ENCODE results near the gene SDR42E1. TPM values are rescaled to one million over a fixed set of nuclear protein-coding genes. Genes with fewer than 3 reads are reported as not detected.

SDR42E1 gene
- total and polyA plus RNA-seq, 2 of the 8 experiments (the other 6 are each of a cell fraction or from before 2014, with no cell fraction given): 0.03 TPM; not detected in 1

DNA sequence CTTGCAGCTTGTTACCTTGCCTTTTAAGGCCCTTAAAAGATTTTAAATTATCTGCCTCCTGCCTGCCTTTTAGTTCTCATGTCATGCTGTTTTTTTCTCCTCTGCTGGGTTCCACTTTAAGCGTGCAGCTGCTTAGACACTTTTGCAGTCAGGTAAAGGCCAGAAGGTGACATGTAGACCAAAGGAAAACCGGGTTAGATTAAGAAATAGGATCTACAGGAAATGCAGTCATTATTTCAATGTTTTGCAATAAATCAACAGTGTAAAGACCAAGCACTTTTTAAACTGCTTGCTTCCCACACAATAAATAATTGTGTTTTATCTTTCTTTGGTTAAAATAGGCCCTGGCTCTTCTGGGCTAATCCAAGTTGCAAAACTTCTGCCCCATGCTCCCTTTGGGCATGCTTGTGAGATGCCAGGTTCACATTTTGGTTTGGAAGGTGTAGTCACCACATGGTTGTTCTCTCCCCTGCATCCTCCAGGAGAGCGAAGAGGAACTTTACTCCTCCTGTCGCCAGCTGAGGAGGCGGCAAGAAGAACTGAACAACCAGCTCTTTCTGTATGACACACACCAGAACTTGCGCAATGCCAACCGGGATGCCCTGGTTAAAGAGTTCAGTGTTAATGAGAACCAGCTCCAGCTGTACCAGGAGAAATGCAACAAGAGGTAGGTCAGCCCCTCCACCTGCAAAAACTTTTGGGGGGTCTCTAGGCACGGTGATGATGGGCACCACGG is 54.9 kb downstream of the SDR42E1 start:
- WGBS, 2 experiments (ENCODE audit: extremely low coverage in 1 of 2, insufficient coverage in 1 of 2, insufficient read length in 1 of 2, insufficient replicate concordance in 2 of 2, low coverage in 1 of 2, low lambda C conversion rate in 2 of 2, missing lambda C conversion rate in 1 of 2): 89% methylated on average over 9 of the region's 9 CpGs; no CpG with 5 or more reads in 1 of the 2 experiments

More for the DNA sequence above, 54.9 kb downstream of the SDR42E1 start:
- no peak overlapping the region for H2BK5ac ChIP-seq (ENCODE audit: low read depth, low read length)
- no peaks in the 10 kb centered on the region for H3K36me3 ChIP-seq (ENCODE audit: control insufficient read depth in 2 of 4, insufficient read depth in 4 of 4, low read length in 3 of 4)
- H2BK12ac ChIP-seq (ENCODE audit: low read depth, low read length): no peak overlapping the region
- H3K23ac ChIP-seq (ENCODE audit: insufficient read length): no peak overlapping the region
- H2BK120ac ChIP-seq (replicated peaks; ENCODE audit: low read depth, low read length): no peak overlapping the region
- H4K5ac ChIP-seq (ENCODE audit: insufficient read length, low read depth, low read length): no peak overlapping the region
- no peaks in the 10 kb centered on the region for H3K79me1 ChIP-seq (ENCODE audit: low read depth, low read length)
- no peaks in the 10 kb centered on the region for H4K20me1 ChIP-seq (replicated peaks in 1 of 2; ENCODE audit: control insufficient read depth in 1 of 2, insufficient read depth in 2 of 2, low read length in 2 of 2)
- H3K4me2 ChIP-seq (ENCODE audit: insufficient read depth in 1 of 2, low read depth in 2 of 2, low read length in 2 of 2): no peak overlapping the region
- no peak overlapping the region for H3K18ac ChIP-seq (ENCODE audit: extremely low read depth, low read length)
- H3K4ac ChIP-seq (replicated peaks; ENCODE audit: insufficient read length, low read depth, low read length): no peak overlapping the region
- no peak overlapping the region for H2BK15ac ChIP-seq (ENCODE audit: low read length)
- FAIRE-seq: no peak
- no peak overlapping the region for H2AFZ ChIP-seq (ENCODE audit: low read length)
- TF ChIP-seq SRF (IDR thresholded peaks at IDR 0.05; ENCODE audit: low read depth, low read length) (no peak), EZH2 (IDR thresholded peaks at IDR 0.05; ENCODE audit: low read depth, low read length, severe bottlenecking) (no peak), CEBPB (IDR thresholded peaks at IDR 0.05; ENCODE audit: low read depth, low read length) (peak; percentile 27; the same call in 1 of the 2 replicates), ASH2L (IDR thresholded peaks at IDR 0.05; ENCODE audit: low read length) (no peak), CREB1 (IDR thresholded peaks at IDR 0.05) (no peak)
- TF ChIP-seq, protein P1, sequence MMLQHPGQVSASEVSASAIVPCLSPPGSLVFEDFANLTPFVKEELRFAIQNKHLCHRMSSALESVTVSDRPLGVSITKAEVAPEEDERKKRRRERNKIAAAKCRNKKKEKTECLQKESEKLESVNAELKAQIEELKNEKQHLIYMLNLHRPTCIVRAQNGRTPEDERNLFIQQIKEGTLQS (IDR thresholded peaks at IDR 0.05; ENCODE audit: insufficient read depth, low read depth, low read length): no peak
- H4K91ac ChIP-seq (replicated peaks; ENCODE audit: insufficient read length, low read length): no peak overlapping the region
- no peak overlapping the region for H2AK5ac ChIP-seq (ENCODE audit: low read depth, low read length)
- H3K4me3 ChIP-seq (ENCODE audit: extremely low read depth in 1 of 4, insufficient read depth in 2 of 4, low read depth in 3 of 4, low read length in 4 of 4): no peak overlapping the region
- H2BK20ac ChIP-seq (ENCODE audit: low read length): no peak overlapping the region
- CTCF ChIA-PET (ENCODE audit: partially characterized antibody): interaction anchor here (1.2 to 1.6 kb wide), 3 partner anchors 15 to 40 kb away, joined by 3 to 7 read pairs (median 3); no protein-coding TSS in a partner anchor
- DNase-seq (ENCODE audit: low read depth in 1 of 2, low spot score in 2 of 2): no peak
- H3K23me2 ChIP-seq (ENCODE audit: low read depth, low read length): no peaks in the 10 kb centered on the region
- no peaks in the 10 kb centered on the region for H3K9me3 ChIP-seq (ENCODE audit: insufficient read depth in 2 of 2, low read depth in 1 of 2, low read length in 1 of 2)
- H3K79me2 ChIP-seq (ENCODE audit: control insufficient read depth in 1 of 2, insufficient read depth in 2 of 2, low read length in 2 of 2): no peaks in the 10 kb centered on the region
- no peak overlapping the region for H3K27ac ChIP-seq (ENCODE audit: low read depth, low read length)
- no peak overlapping the region for H4K8ac ChIP-seq (ENCODE audit: extremely low read depth, insufficient read depth, low read length)
- H3K4me1 ChIP-seq (replicated peaks in 1 of 4; ENCODE audit: control insufficient read depth in 3 of 4, insufficient read depth in 4 of 4, low read length in 3 of 4): no peaks in the 10 kb centered on the region
- POLR2A ChIA-PET (ENCODE audit: partially characterized antibody): interaction anchor here (0.9 kb wide), 1 partner anchor 12 kb away, joined by 3 read pairs; no protein-coding TSS in a partner anchor
- no peak overlapping the region for H3K56ac ChIP-seq (replicated peaks; ENCODE audit: insufficient read length, low read depth, low read length)
- H3K27me3 ChIP-seq (replicated peaks in 1 of 4; ENCODE audit: control insufficient read depth in 3 of 4, extremely low read depth in 1 of 4, insufficient read depth in 3 of 4, low read length in 3 of 4): no peaks in the 10 kb centered on the region; a peak in 1 of 7 replicates
- H3K9ac ChIP-seq (replicated peaks in 1 of 4; ENCODE audit: extremely low read depth in 1 of 4, low read depth in 3 of 4, low read length in 3 of 4): no peak overlapping the region
- H3K14ac ChIP-seq (ENCODE audit: insufficient read length): no peak overlapping the region

Data from H1 (cell line).